ENCODE data around the gene ATP5PB. TPM values are rescaled to one million over a fixed set of nuclear protein-coding genes. Genes with fewer than 3 reads are reported as not detected.

ATP5PB gene
- total RNA-seq, 1 donor from 2014 or later: 155 TPM

DNA sequence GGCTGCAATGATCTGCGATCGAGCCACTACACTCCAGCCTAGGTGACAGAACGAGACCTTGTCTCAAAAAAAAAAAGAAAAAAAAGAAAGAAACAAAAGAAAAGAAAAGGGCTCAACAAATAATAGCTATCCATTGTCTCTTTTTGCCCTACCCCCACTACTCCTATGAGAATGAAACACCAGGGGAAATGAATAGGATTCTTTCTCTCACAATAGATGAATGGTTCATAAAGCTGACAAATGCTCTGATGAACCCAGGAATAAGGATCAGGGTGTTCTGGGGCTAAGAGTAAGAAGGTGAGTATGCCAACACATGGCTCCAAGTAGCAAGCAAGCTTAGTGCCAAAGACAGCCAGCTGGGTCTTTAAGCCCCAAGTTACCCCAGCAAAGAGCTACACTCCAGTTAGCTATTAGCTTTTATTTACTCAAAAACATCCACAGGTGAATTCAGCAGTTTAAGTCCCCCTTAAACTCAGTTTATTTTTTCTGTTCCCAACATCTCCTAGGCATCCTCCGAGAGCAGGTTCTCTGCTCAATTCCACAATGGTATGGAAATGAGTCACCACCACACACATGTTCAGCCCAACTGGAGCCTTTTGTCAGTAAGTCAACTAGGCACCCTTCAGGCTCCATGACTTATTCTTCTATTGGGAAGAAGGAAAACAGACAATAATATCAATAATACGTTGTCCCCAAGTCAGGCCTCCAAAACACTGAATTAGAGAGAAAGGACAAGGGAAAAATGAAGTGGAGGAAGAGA lies 49.9 kb downstream of the ATP5PB start:
- Mint-ChIP-seq H3K27me3 (ENCODE audit: low read depth) (peaks cover 45% of the 10 kb centered on the region), H3K27ac (no peak overlapping the region), H3K4me1 (no peaks in the 10 kb centered on the region), H3K36me3 (no peaks in the 10 kb centered on the region), H3K9me3 (peaks cover 7% of the 10 kb centered on the region), H3K4me3 (no peak overlapping the region)
- TF ChIP-seq, protein P1, sequence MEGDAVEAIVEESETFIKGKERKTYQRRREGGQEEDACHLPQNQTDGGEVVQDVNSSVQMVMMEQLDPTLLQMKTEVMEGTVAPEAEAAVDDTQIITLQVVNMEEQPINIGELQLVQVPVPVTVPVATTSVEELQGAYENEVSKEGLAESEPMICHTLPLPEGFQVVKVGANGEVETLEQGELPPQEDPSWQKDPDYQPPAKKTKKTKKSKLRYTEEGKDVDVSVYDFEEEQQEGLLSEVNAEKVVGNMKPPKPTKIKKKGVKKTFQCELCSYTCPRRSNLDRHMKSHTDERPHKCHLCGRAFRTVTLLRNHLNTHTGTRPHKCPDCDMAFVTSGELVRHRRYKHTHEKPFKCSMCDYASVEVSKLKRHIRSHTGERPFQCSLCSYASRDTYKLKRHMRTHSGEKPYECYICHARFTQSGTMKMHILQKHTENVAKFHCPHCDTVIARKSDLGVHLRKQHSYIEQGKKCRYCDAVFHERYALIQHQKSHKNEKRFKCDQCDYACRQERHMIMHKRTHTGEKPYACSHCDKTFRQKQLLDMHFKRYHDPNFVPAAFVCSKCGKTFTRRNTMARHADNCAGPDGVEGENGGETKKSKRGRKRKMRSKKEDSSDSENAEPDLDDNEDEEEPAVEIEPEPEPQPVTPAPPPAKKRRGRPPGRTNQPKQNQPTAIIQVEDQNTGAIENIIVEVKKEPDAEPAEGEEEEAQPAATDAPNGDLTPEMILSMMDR (IDR thresholded peaks at IDR 0.05; ENCODE audit: unreplicated experiment): no peak
- no peak for DNase-seq (ENCODE audit: low spot score in 2 of 2, unreplicated experiment in 2 of 2)

DNA sequence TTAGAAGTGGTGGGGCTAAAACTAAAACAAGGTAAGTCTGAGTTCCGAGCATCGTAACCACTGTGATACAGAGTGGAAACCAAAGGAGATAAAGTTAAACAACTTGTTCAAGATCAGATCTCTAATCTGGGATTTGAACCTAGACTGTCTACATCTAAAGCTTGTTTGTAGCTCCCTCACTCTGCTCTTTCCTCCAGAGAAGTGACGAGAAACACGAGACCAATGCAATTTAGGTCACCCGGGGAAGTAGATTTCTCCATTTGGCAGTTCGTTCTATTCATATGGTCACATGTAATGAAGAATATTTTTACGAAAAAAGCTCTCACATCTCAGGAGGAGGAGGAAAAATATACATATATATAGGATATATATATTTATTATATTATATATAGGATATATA lies 52.4 kb downstream of the ATP5PB start:
- Mint-ChIP-seq H3K4me3 (no peak overlapping the region), H3K4me1 (no peaks in the 10 kb centered on the region)
- DNase-seq (ENCODE audit: low spot score in 2 of 2, unreplicated experiment in 2 of 2): no peak

DNA sequence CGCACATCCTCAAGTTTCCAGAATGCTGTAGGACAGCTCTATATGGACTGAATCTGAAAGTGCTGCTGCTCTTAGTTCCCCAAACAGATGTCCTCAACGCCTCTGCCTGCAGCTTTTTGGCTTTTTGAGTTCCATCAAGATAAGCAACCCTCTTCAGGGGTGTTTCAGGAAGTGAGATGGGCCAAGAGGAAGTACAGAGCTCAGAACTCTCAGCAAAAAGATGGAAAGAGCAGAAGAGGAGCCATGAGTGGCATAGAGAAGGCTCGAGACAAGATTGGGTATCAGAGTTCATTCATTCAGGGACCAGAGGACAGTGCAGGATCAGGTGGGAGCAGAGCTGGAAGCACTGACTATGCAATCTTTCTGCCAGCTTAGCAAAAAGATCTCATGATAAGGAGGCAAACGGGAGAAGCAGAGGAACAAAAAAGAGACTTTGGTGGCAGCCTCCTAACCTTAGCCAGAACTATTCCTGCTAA lies 54.4 kb downstream of the ATP5PB start, which contains the start of the genes ADORA3 and TMIGD3:
Gene ADORA3, minus strand, starts transcription at position 49 of the 476 bp plus-strand sequence. CDS start 279 bp downstream, outside the sequence.
Gene TMIGD3, minus strand, starts transcription at position 49 of the 476 bp plus-strand sequence. CDS start 279 bp downstream, outside the sequence.
- TF ChIP-seq, protein P1 (IDR thresholded peaks at IDR 0.05; ENCODE audit: unreplicated experiment): no peak
- Mint-ChIP-seq H3K4me3 (no peak within 1 kb of the TSS), H3K9me3 (no peaks in the 10 kb centered on the region), H3K4me1 (peaks cover 13% of the 10 kb centered on the region), H3K27me3 (ENCODE audit: low read depth) (peaks cover 23% of the 10 kb centered on the region), H3K36me3 (no peaks in the 10 kb centered on the region), H3K27ac (no peak within 1 kb of the TSS)
- DNase-seq (ENCODE audit: low spot score in 2 of 2, unreplicated experiment in 2 of 2): no peak

More for the DNA sequence above, 52.4 kb downstream of the ATP5PB start:
- H3K27ac Mint-ChIP-seq: no peak overlapping the region
- H3K9me3 Mint-ChIP-seq: peaks cover under 1% of the 10 kb centered on the region
- TF ChIP-seq, protein P1 (IDR thresholded peaks at IDR 0.05; ENCODE audit: unreplicated experiment): no peak
- H3K27me3 Mint-ChIP-seq (ENCODE audit: low read depth): peaks cover 27% of the 10 kb centered on the region
- no peaks in the 10 kb centered on the region for H3K36me3 Mint-ChIP-seq

DNA sequence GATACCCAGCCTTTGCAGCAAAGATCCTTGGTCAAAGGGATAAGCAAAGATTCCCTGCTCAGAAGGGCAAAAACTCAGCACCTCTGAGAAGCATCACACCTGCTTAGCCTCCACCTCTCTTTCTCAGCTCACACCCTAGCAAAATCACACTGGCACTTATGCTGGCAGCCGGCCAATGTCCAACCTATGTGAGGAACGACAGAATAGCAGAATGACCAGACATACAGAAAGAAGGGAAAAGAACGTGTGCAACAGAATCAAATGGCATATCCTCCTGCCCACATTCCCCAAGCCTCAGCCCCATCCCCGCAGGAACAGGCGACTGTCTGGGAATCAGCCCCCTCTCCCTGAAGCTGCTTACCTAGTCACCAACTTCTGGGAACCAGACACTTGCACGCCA lies 54.8 kb downstream of the ATP5PB start:
- H3K4me1 Mint-ChIP-seq: peaks cover 13% of the 10 kb centered on the region
- H3K36me3 Mint-ChIP-seq: no peaks in the 10 kb centered on the region
- peaks cover 22% of the 10 kb centered on the region for H3K27me3 Mint-ChIP-seq (ENCODE audit: low read depth)
- no peak overlapping the region for H3K4me3 Mint-ChIP-seq
- no peak overlapping the region for H3K27ac Mint-ChIP-seq
- TF ChIP-seq, protein P1 (IDR thresholded peaks at IDR 0.05; ENCODE audit: unreplicated experiment): no peak
- no peaks in the 10 kb centered on the region for H3K9me3 Mint-ChIP-seq
- DNase-seq (ENCODE audit: low spot score in 2 of 2, unreplicated experiment in 2 of 2): no peak

DNA sequence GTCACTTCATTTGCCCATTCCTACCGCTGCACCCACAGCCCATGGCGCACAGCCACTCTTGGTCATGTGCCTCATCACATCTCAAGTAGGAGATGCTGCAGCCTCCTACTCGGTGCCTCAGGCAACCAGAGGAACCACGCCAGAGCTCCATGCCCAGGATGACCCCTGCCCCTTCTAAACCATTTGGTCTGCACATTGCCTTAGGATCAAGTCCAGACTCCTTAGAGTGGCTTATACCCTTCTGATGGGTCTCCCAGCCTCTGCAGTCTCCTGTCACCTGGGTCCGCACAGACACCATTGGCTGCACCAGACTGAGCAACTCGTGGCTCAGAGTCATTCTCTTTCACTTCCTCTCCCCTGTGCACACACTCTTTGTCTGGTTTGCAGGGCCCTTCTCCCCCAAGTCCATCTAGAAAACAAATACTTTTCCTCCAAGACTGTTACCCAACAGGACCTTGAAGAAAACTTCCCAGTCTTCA lies 56.4 kb downstream of the ATP5PB start:
- Mint-ChIP-seq H3K4me3 (no peak overlapping the region), H3K4me1 (peaks cover 13% of the 10 kb centered on the region), H3K27ac (no peak overlapping the region), H3K27me3 (ENCODE audit: low read depth) (peaks cover 9% of the 10 kb centered on the region), H3K9me3 (no peaks in the 10 kb centered on the region), H3K36me3 (no peaks in the 10 kb centered on the region)
- no peak for DNase-seq (ENCODE audit: low spot score in 2 of 2, unreplicated experiment in 2 of 2)
- TF ChIP-seq, protein P1 (IDR thresholded peaks at IDR 0.05; ENCODE audit: unreplicated experiment): no peak
